Ishikawa (cell line): ENCODE data around the gene FBLN1.

Experiments
- CREB1 ChIP-seq: IDR thresholded peaks from 2 replicates; pipeline ENCODE4 v1.6.1; 2012; ENCODE audit warnings: low read depth
- EGR1 ChIP-seq: IDR thresholded peaks from 2 replicates; pipeline ENCODE4 v1.6.1; 2012
- TAF1 ChIP-seq: IDR thresholded peaks from 2 replicates; pipeline ENCODE4 v1.6.1; 2012; ENCODE audit warnings: low read depth, mild to moderate bottlenecking
- YY1 ChIP-seq: IDR thresholded peaks from 2 replicates; pipeline ENCODE4 v1.6.1; 2012; ENCODE audit warnings: low read depth
- TF ChIP-seq, protein P1 (sequence below): IDR thresholded peaks from 2 replicates; pipeline ENCODE4 v1.6.1; 2012

- TF ChIP-seq TAF1 (no peak), YY1 (no peak), CREB1 (no peak), EGR1 (no peak)
- TF ChIP-seq, protein P1, sequence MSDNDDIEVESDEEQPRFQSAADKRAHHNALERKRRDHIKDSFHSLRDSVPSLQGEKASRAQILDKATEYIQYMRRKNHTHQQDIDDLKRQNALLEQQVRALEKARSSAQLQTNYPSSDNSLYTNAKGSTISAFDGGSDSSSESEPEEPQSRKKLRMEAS = no peak
These were observed 78.2 kb downstream of the FBLN1 start for GRCh38 chr22:45580726-45581381.
